ENCODE results near the gene PKLR. TPM values are rescaled to one million over a fixed set of nuclear protein-coding genes. Genes with fewer than 3 reads are reported as not detected.

The PKLR gene
- total RNA-seq, 1 experiment from 2014 or later = not detected

GRCh38 chr1:155323729-155324036 lies 22.4 kb upstream of the PKLR start:
- POLR2A ChIA-PET = interaction anchor here (0.5 to 1.3 kb wide), 7 partner anchors 20 to 351 kb away, joined by 3 to 16 read pairs (median 4); partner anchors contain the start of genes CLK2, ENTREP3 and HCN3
- CTCF ChIA-PET = interaction anchor here (0.6 to 3.1 kb wide), 15 partner anchors 16 to 1365 kb away, joined by 3 to 34 read pairs (median 6); partner anchors contain the start of genes CLK2 and FDPS
- Histone ChIP-seq H3K9me3 (no peaks in the 10 kb centered on the region), H3K4me3 (ENCODE audit: low read depth, low read length) (peak overlapping the region; percentile 88), H3K27me3 (replicated peaks; ENCODE audit: control insufficient read depth, insufficient read depth, low read length) (no peaks in the 10 kb centered on the region), H3K4me1 (peaks cover 11% of the 10 kb centered on the region), H3K36me3 (ENCODE audit: control insufficient read depth, insufficient read depth, low read length) (peaks cover 1% of the 10 kb centered on the region; the same call in 1 of the 2 replicates)
- peak overlapping the region; percentile 94 for H3K4me3 Mint-ChIP-seq (ENCODE audit: unreplicated experiment)
- H3K36me3 Mint-ChIP-seq (ENCODE audit: insufficient read depth, unreplicated experiment) = peaks cover 82% of the 10 kb centered on the region
- H3K9me3 Mint-ChIP-seq (ENCODE audit: unreplicated experiment) = no peaks in the 10 kb centered on the region
- H3K27ac Mint-ChIP-seq (ENCODE audit: unreplicated experiment) = peak overlapping the region; percentile 88
- BruUV-seq (replicated peaks) = no TSS peak
- intact Hi-C loops (cut with micrococcal nuclease; ENCODE audit: unreplicated experiment) = loop anchor here (1.0 to 10.0 kb wide), 6 partner anchors 15 to 271 kb away; partner anchors contain the start of genes CLK2, FDPS, HCN3 and SCAMP3
- no peak for TF ChIP-seq CTCF (IDR thresholded peaks at IDR 0.05; ENCODE audit: insufficient read depth in 1 of 2, low read depth in 1 of 2, low read length in 1 of 2, severe bottlenecking in 1 of 2, unreplicated experiment in 1 of 2)
- H3K27me3 Mint-ChIP-seq (ENCODE audit: insufficient read depth, unreplicated experiment) = no peaks in the 10 kb centered on the region
- H3K4me1 Mint-ChIP-seq (ENCODE audit: low read depth, unreplicated experiment) = peaks cover 16% of the 10 kb centered on the region
- peak; percentile 90 to 91 for DNase-seq

- Mint-ChIP-seq H3K27me3 (ENCODE audit: insufficient read depth, unreplicated experiment) (no peaks in the 10 kb centered on the region), H3K4me3 (ENCODE audit: unreplicated experiment) (peak overlapping the region; percentile 94), H3K27ac (ENCODE audit: unreplicated experiment) (peak overlapping the region; percentile 88), H3K36me3 (ENCODE audit: insufficient read depth, unreplicated experiment) (peaks cover 81% of the 10 kb centered on the region), H3K9me3 (ENCODE audit: unreplicated experiment) (no peaks in the 10 kb centered on the region), H3K4me1 (ENCODE audit: low read depth, unreplicated experiment) (peaks cover 16% of the 10 kb centered on the region)
- Histone ChIP-seq H3K9me3 (no peaks in the 10 kb centered on the region), H3K27me3 (replicated peaks; ENCODE audit: control insufficient read depth, insufficient read depth, low read length) (no peaks in the 10 kb centered on the region), H3K4me1 (peaks cover 11% of the 10 kb centered on the region), H3K4me3 (ENCODE audit: low read depth, low read length) (peak overlapping the region; percentile 88), H3K36me3 (ENCODE audit: control insufficient read depth, insufficient read depth, low read length) (peaks cover 1% of the 10 kb centered on the region)
- CTCF ChIA-PET = interaction anchor here (0.6 to 3.1 kb wide), 15 partner anchors 15 to 367 kb away, joined by 3 to 34 read pairs (median 6); partner anchors contain the start of genes CLK2 and FDPS
- POLR2A ChIA-PET = interaction anchor here (0.5 to 1.3 kb wide), 8 partner anchors 15 to 351 kb away, joined by 3 to 16 read pairs (median 3); partner anchors contain the start of genes CLK2, ENTREP3, FDPS and HCN3
- peak; percentile 92 to 93 for TF ChIP-seq CTCF (IDR thresholded peaks at IDR 0.05; ENCODE audit: insufficient read depth in 1 of 2, low read depth in 1 of 2, low read length in 1 of 2, severe bottlenecking in 1 of 2, unreplicated experiment in 1 of 2)
- peak; percentile 95 to 96 for DNase-seq
- intact Hi-C loops (cut with micrococcal nuclease; ENCODE audit: unreplicated experiment) = loop anchor here (1.0 to 10.0 kb wide), 6 partner anchors 15 to 272 kb away; partner anchors contain the start of genes CLK2, FDPS, HCN3 and SCAMP3
- no TSS peak for BruUV-seq (replicated peaks)
Measured at GRCh38 chr1:155322953-155323728, 21.9 kb upstream of the PKLR start.

- Histone ChIP-seq H3K36me3 (ENCODE audit: control insufficient read depth, insufficient read depth, low read length) (peaks cover 3% of the 10 kb centered on the region), H3K27me3 (replicated peaks; ENCODE audit: control insufficient read depth, insufficient read depth, low read length) (no peaks in the 10 kb centered on the region), H3K4me1 (peaks cover 11% of the 10 kb centered on the region), H3K4me3 (ENCODE audit: low read depth, low read length) (peak overlapping the region; percentile 88), H3K9me3 (no peaks in the 10 kb centered on the region)
- H3K27ac Mint-ChIP-seq (ENCODE audit: unreplicated experiment) = peak overlapping the region; percentile 73
- intact Hi-C loops (cut with micrococcal nuclease; ENCODE audit: unreplicated experiment) = loop anchor here (10.0 kb wide), 1 partner anchor 272 kb away; no protein-coding TSS in a partner anchor
- ChIA-PET CTCF (interaction anchor here (0.6 to 3.1 kb wide), 8 partner anchors 15 to 616 kb away, joined by 3 to 34 read pairs (median 4); partner anchors contain the start of genes CLK2 and FDPS), POLR2A (interaction anchor here (1.0 to 1.1 kb wide), 3 partner anchors 14 to 50 kb away, joined by 3 to 5 read pairs (median 3); partner anchors contain the start of genes CLK2 and FDPS)
- H3K27me3 Mint-ChIP-seq (ENCODE audit: insufficient read depth, unreplicated experiment) = no peaks in the 10 kb centered on the region
- TF ChIP-seq CTCF (IDR thresholded peaks at IDR 0.05; ENCODE audit: insufficient read depth in 1 of 2, low read depth in 1 of 2, low read length in 1 of 2, severe bottlenecking in 1 of 2, unreplicated experiment in 1 of 2) = no peak
- peak overlapping the region; percentile 94 for H3K4me3 Mint-ChIP-seq (ENCODE audit: unreplicated experiment)
- peaks cover 81% of the 10 kb centered on the region for H3K36me3 Mint-ChIP-seq (ENCODE audit: insufficient read depth, unreplicated experiment)
- H3K4me1 Mint-ChIP-seq (ENCODE audit: low read depth, unreplicated experiment) = peaks cover 16% of the 10 kb centered on the region
- H3K9me3 Mint-ChIP-seq (ENCODE audit: unreplicated experiment) = no peaks in the 10 kb centered on the region
- BruUV-seq (replicated peaks) = TSS peak; percentile 47
- DNase-seq = peak in 1 of 2 experiments; percentile 51
Measured at GRCh38 chr1:155322571-155322952, 21.3 kb upstream of the PKLR start.

All from Caco-2 (cell line).